Activated CD4-positive, alpha-beta T cell treated with anti-CD3 and anti-CD28 coated beads, Interleukin-2, amount 50 U/mL, for 1 hour (primary cell): Measurements from ENCODE around the gene MGAT5.

Experiments used
- DNase-seq: peaks from one replicate; pipeline ENCODE4 v3.0.0-alpha.2; 2020

MGAT5 gene

DNA sequence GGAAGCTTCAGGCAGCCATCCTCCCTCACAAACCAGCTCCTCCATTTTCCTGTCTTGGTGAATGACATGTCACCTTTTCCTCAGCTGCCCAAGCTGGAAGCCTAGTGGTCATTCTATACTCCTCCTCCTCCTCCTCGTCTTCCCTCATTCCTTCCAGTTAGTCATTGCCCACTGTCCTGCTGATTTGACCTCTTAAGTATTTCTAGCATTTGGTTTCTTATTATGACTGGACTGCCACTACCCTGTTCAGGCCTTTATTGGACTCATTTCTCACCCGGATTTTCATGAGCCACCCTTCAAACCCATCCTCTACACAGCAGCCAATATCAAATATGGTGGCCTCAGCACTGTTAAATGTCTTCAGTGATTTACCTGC lies 21.9 kb upstream of the MGAT5 start:
- no peak for DNase-seq

- no peak for DNase-seq
Observed at GRCh38 chr2:134232461-134232860, 21.4 kb upstream of the MGAT5 start.

GRCh38 chr2:134232868-134233727 lies 20.8 kb upstream of the MGAT5 start:
- DNase-seq: no peak

- no peak for DNase-seq
Observed at GRCh38 chr2:134233728-134234136, 20.1 kb upstream of the MGAT5 start.

DNA sequence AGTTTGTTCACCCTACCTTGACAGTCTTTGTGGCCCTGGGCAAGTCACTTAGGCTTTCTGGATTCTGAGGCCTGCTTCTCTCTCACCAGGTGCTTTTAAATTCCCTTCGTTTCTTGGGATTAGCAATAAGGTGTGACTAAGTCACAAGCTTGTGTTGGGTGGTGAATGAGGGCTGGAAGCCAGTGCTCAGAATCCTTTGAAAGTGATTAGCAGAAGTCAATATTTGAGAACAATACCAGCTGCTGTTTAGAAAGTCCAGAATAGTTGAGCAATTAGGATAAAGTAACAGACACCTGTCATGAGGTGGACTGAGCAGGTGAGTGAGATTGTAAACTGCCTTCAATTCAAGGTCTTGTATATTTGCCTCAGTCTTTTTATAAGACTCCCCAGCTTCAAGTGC lies 19.3 kb upstream of the MGAT5 start:
- no peak for DNase-seq

- DNase-seq: no peak
Observed at GRCh38 chr2:134235510-134236144, 18.2 kb upstream of the MGAT5 start.

GRCh38 chr2:134238371-134238770 lies 15.5 kb upstream of the MGAT5 start:
- no peak for DNase-seq

GRCh38 chr2:134240061-134240460 lies 13.8 kb upstream of the MGAT5 start:
- DNase-seq: no peak

DNA sequence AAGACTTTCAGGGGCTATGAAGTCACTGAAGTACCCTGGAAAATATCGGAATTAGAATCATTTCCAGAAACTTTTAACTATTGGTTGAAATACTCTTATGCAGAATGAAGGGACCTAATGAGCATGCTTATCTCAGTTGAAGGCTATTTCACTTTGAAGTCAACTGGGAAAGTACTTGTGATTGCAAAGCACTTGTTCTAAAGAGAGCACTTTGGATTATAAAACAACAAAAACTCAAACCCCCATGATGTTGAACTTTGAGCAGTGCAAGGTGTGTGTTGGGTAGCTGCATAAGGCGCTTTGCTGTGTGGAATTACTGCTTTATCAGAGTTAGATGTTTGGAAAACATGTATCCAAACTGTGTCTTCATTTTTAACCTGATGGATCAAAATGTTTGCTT lies 12.0 kb upstream of the MGAT5 start:
- no peak for DNase-seq

- DNase-seq: no peak
Observed at GRCh38 chr2:134243244-134243643, 10.6 kb upstream of the MGAT5 start.

- DNase-seq: no peak
Observed at GRCh38 chr2:134244086-134244485, 9.8 kb upstream of the MGAT5 start.

GRCh38 chr2:134244587-134244986 lies 9.3 kb upstream of the MGAT5 start:
- DNase-seq: no peak

DNA sequence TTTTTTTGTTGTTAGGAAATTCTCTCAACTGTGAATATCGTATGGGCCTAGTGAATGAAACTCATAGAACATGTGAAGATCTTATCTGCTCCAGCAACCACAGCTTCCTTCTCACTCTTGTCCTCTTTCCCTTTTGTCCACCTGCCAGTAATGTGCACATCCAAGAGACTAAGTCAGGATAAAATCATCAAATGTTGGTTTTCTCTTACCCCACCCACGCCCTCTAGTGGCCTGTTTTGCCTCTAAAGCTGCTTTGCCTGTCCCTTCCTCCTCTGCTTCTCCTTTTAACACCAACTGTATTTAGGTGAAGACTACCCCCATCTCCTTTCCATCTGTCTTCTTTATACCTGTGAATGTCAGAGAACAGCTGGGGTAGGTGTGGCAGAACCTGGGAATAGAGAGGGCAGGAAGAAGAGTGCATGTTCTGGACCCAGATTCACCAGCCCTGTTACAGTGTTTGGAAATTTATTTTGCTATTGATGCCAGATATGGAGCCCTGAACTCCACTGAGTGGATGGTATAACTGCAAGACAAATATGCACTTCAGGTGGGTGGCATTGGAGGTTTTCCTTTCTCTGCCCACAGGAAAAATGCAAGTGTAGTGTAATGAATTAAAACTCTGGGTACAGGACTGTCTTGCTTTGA lies 8.4 kb upstream of the MGAT5 start:
- DNase-seq: peak; percentile 81

GRCh38 chr2:134246154-134246874 lies 7.6 kb upstream of the MGAT5 start:
- no peak for DNase-seq

DNA sequence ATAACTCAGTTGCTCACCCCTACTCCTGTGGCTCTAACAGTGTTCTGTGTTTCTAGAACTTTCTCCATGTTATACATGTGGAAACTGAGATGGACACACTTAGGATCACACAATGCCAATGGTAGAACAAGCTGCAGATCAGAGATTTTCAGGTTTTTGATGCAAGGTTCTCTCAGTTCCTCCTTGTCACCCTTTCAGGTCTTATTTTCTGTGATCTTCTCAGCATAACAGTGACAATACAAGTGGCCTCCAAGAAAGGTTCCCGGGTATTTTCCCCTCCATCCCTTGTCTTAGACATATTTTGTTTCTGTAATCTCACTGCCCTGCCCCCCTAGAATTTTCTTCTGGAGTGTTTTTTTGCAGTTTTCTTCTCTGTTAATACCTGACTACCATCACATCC lies 6.2 kb upstream of the MGAT5 start:
- DNase-seq: no peak

DNA sequence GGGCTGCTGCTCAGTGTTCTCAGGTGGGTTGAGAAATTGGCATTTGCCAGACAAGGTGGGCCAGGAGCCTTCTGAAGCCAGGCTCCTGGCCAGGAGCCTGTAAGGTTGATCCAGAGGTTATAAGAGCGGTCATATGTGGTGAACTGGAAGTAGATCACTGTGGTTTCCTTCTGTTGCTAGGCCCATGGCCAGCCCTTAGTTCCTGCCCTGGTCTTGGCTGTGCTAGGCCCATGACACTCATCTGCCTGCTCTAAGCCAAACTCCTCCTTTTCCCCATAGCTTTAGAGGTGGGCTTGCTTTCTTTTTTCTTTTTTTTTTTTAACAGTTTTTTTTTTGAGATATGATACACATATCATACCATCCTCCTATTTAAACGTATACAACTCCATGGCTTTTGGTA lies 5.0 kb upstream of the MGAT5 start:
- DNase-seq: no peak

- DNase-seq: no peak
Observed at GRCh38 chr2:134249755-134250154, 4.1 kb upstream of the MGAT5 start.

DNA sequence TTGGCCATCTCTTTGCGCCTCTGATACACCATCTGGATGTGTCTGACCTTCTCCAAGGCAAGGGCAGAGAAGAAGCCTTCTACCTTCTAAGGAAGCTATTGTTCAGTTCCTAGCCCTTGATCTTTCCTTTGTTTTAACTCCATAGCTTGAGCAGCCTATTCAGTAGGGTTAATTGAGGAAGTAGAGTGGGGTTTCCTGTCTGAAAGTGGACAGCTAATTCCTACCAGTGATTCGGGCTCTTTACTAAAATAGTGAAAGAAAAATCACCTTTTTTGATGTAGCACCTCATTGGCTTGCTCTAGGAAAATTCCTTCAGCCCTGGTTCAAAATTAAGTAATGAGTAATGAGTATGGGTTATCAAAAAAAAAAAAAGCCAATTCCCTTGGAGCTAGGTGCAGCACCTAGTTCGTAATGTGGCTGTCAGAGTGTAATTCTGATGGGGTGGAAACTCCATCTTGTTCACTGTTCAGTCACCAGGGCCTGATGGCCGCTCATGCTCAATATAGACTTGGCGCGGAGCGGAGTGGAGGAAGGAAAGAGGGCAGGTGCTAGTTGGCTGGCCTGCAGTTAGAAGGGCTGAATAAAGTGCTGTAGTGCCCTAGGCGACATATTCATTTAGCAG lies 2.9 kb upstream of the MGAT5 start:
- DNase-seq: no peak

DNA sequence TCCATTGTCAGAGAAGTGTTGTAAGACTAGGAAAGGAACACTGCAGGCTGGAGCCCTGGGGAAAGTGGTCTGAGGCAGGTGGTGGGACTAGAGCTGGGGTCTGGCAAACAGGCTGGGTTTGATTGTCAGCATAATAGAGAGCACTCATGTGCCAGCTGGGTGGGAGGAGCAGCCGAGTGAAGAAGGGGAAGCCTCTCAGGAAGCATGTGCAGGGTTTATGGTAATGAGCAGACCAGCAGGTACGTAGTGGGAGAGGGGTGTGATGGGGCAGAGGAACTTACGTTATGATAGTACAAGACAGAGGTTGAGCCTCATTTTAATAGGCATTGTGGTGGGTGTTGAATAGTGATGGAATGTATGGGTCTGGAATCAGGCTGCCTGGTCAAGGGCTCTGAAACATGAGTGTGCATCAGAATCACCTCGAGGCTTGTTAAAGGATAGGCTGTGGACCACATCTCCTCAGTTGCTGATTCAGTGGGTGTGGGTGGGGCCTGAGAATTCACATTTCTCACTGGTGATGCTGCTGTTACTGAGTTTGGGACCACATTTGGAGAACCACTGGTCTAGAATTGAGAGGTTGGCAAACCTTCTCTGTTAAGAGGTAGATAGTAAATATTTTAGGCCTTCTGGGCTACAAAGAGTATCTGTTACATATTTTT lies 1.7 kb upstream of the MGAT5 start:
- DNase-seq: no peak

- no peak for DNase-seq
Observed at GRCh38 chr2:134253117-134253704, 661 bp upstream of the MGAT5 start.

DNA sequence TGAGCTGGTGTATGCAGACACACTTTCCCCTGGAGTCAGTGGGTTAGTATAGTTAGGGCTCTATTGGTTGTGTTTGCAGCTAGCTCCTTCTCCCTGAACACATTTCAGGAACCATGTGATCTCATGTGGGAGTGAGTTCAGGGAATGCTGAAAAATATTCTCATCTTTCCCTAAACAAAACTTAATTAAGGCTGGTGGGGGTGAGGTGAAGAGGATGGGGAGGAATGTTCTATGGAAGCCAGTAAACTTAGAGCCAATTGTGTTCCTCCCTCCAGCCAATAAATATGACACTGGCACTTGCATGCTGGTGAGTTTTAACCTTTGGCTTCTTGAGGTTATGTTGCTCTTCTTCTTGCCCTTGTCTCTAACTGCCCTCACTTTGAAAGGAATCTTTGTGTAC lies 952 bp downstream of the MGAT5 start:
- no peak for DNase-seq

- no peak for DNase-seq
Observed at GRCh38 chr2:134256956-134257355, 3.1 kb downstream of the MGAT5 start.
